HepG2 (cell line): Measurements from ENCODE around the gene LYPLA2. TPM values are rescaled to one million over a fixed set of nuclear protein-coding genes. Genes with fewer than 3 reads are reported as not detected.

Experiments used
- CREM ChIP-seq, 2 experiments: sonication (generic) in 1 of 2; formaldehyde crosslinking in 1 of 2; IDR thresholded peaks; 2 replicates each; pipeline versions ENCODE4 v1.4.0 to v1.6.1; 2016 to 2020; ENCODE audit warnings: antibody characterized with exemption in 1 of 2, mild to moderate bottlenecking in 1 of 2, missing genetic modification reagents in 1 of 2
- FOXC1 ChIP-seq: sonication (generic); formaldehyde crosslinking; IDR thresholded peaks from 2 replicates; pipeline ENCODE4 v1.8.0; 2022; ENCODE audit warnings: mild to moderate bottlenecking, missing genetic modification reagents, borderline replicate concordance
- MAFK ChIP-seq, 2 experiments: IDR thresholded peaks in 1 of 2; conservative IDR thresholded peaks in 1 of 2; 2 replicates each; pipeline ENCODE4 v1.6.1; 2011; ENCODE audit warnings: improper control_type of control experiment in 2 of 2, low read length in 2 of 2
- MBD4 ChIP-seq: IDR thresholded peaks from 2 replicates; pipeline ENCODE4 v1.6.1; 2012; ENCODE audit warnings: low read length, inconsistent platforms, borderline replicate concordance
- POLR2AphosphoS5 ChIP-seq: IDR thresholded peaks from 2 replicates; pipeline ENCODE4 v1.6.1; 2012; ENCODE audit warnings: low read depth, low read length
- SP1 ChIP-seq, 2 experiments: fragments of 450-650 bp in 1 of 2; sonication (generic) in 1 of 2; formaldehyde crosslinking in 1 of 2; IDR thresholded peaks; 2 replicates each; pipeline versions ENCODE4 v1.4.0 to v1.6.1; 2016 to 2020; ENCODE audit warnings: missing genetic modification reagents in 1 of 2
- TGIF2 ChIP-seq: IDR thresholded peaks from 2 replicates; pipeline ENCODE4 v1.6.1; 2016; ENCODE audit warnings: control low read depth, missing compliant biosample characterization
- YEATS4 ChIP-seq: sonication (generic); formaldehyde crosslinking; IDR thresholded peaks from 2 replicates; pipeline ENCODE4 v1.4.0; 2020; ENCODE audit warnings: missing genetic modification reagents, borderline replicate concordance
- ZBTB7A ChIP-seq: sonication (generic); formaldehyde crosslinking; IDR thresholded peaks from 2 replicates; pipeline ENCODE4 v1.8.0; 2022; ENCODE audit warnings: mild to moderate bottlenecking, missing genetic modification reagents
- ZEB1 ChIP-seq: IDR thresholded peaks from 2 replicates; pipeline ENCODE4 v1.6.1; 2012; ENCODE audit warnings: mild to moderate bottlenecking, low read depth, inconsistent platforms; ENCODE audit not compliant: insufficient replicate concordance
- ZFP36 ChIP-seq: fragments of 150-350 bp; IDR thresholded peaks from 2 replicates; pipeline ENCODE4 v1.6.1; 2018; ENCODE audit warnings: borderline replicate concordance, low read length, low read depth; ENCODE audit not compliant: partially characterized antibody
- ZMAT3 ChIP-seq: sonication (generic); formaldehyde crosslinking; conservative IDR thresholded peaks from 2 replicates; pipeline ENCODE4 v1.7.0; 2021; ENCODE audit warnings: missing genetic modification reagents
- ZNF451 ChIP-seq: sonication (generic); formaldehyde crosslinking; IDR thresholded peaks from 2 replicates; pipeline ENCODE4 v1.5.0; 2020; ENCODE audit warnings: mild to moderate bottlenecking, missing genetic modification reagents
- ZNF496 ChIP-seq: sonication (generic); formaldehyde crosslinking; IDR thresholded peaks from 2 replicates; pipeline ENCODE4 v1.8.1; 2023; ENCODE audit warnings: mild to moderate bottlenecking, moderate library complexity, missing genetic modification reagents; ENCODE audit not compliant: insufficient replicate concordance
- ZNF510 ChIP-seq: sonication (generic); formaldehyde crosslinking; IDR thresholded peaks from 2 replicates; pipeline ENCODE4 v1.4.0; 2020; ENCODE audit warnings: low read depth, mild to moderate bottlenecking, missing genetic modification reagents
- ZNF567 ChIP-seq: sonication (generic); formaldehyde crosslinking; IDR thresholded peaks from 2 replicates; pipeline ENCODE4 v1.8.1; 2023; ENCODE audit warnings: mild to moderate bottlenecking, missing genetic modification reagents, borderline replicate concordance
- polyA plus RNA-seq, 8 experiments: library from polyadenylated mRNA; depleted of rRNA in 3 of 8; stranded (reverse) in 7 of 8; unstranded in 1 of 8; fragments of >200 nt; fragmentation: Illumina TruSeq in 4 of 8; extraction: Trizol in 4 of 8; gene quantifications; 2 replicates each; pipeline versions ENCODE4 v1.2.1 to v1.2.3, GENCODE V29; 2011 to 2016; ENCODE audit warnings: low read depth in 4 of 8, missing spikeins in 1 of 8, mixed read lengths in 1 of 8; ENCODE audit not compliant: insufficient read depth in 1 of 8
- total RNA-seq, 5 experiments: library from RNA; depleted of rRNA; stranded (reverse); fragments of >200 nt; fragmentation: Illumina TruSeq; extraction: Trizol; gene quantifications; 2 replicates each; pipeline ENCODE4 v1.2.3, GENCODE V29; 2016; ENCODE audit warnings: low read depth in 1 of 5
- TF ChIP-seq, protein P1 (sequence below): sonication (generic); formaldehyde crosslinking; IDR thresholded peaks from 2 replicates; pipeline ENCODE4 v1.4.0; 2020; ENCODE audit warnings: missing genetic modification reagents
- TF ChIP-seq, protein P2 (sequence below): sonication (generic); formaldehyde crosslinking; IDR thresholded peaks from 2 replicates; pipeline ENCODE4 v1.5.0; 2020; ENCODE audit warnings: missing genetic modification reagents, mild to moderate bottlenecking, borderline replicate concordance
- TF ChIP-seq, protein P3 (sequence below): fragments of 450-650 bp; IDR thresholded peaks from 2 replicates; pipeline ENCODE4 v1.6.1; 2017; ENCODE audit warnings: mild to moderate bottlenecking

The LYPLA2 gene
- total and polyA plus RNA-seq, 2 of the 13 experiments (the other 11 are each of a cell fraction or from before 2014, with no cell fraction given): 72.1 to 73.2 TPM

DNA sequence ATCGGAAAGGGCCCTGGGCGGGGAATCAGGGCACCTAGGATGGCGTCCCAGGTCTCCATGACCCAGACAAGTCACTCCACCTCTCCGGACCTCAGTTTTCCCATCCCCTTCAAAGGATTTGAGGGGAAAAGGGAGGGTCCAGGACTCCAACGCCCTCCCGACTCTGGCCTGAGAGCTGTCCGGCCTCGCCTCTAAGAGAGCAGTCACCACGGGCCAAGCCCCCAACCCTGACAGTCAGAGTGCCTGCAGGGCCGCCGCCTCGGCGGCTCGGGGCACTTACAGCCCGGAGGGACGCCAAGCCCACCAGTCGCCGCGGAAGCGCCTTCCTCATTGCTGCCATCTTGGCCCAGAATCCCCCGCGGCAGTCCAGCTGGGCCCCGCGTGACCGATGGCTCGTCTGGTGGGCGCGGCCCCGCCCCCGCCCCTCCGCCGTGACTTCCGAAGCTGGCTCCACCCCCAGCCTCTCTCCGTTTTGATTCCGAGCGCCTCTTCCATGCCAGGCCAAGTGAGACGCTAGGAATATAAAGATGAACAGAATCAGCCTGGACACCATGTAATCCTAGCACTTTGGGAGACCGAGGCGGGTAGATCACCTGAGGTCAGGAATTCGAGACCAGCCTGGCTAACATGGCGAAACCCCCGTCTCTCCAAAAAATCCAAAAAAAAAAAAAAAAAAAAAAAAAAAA is 34.3 kb downstream of the LYPLA2 start, which contains the start of gene HMGCL (continued):
- TF ChIP-seq YEATS4 (CRISPR knock-in tag) (peak; percentile 88), ZMAT3 (peak; percentile 77; the same call in 1 of the 2 replicates), ZNF510 (CRISPR knock-in tag) (peak; percentile 75; the same call in 1 of the 2 replicates), SP1 (IDR thresholded peaks at IDR 0.05) (no peak), SP1 (CRISPR knock-in tag; IDR thresholded peaks at IDR 0.05) (peak; percentile 77), FOXC1 (CRISPR knock-in tag) (peak; percentile 88; the same call in 1 of the 2 replicates), ZNF496 (no peak), CREM (IDR thresholded peaks at IDR 0.05) (no peak), CREM (CRISPR knock-in tag; IDR thresholded peaks at IDR 0.05) (no peak), ZFP36 (no peak), MAFK (conservative IDR thresholded peaks at IDR 0.05 in 1 of 2, IDR thresholded peaks at IDR 0.05 in 1 of 2; ENCODE audit: low read length in 2 of 2) (no peak), MBD4 (no peak), ZNF567 (CRISPR knock-in tag) (peak; percentile 46; the same call in 1 of the 2 replicates), ZNF451 (peak; percentile 71), POLR2AphosphoS5 (peak; percentile 82), ZBTB7A (CRISPR knock-in tag) (peak; percentile 81; the same call in 1 of the 2 replicates), TGIF2 (CRISPR knock-in tag) (no peak; the same call in 1 of the 2 replicates), ZEB1 (no peak)
- TF ChIP-seq, protein P1, sequence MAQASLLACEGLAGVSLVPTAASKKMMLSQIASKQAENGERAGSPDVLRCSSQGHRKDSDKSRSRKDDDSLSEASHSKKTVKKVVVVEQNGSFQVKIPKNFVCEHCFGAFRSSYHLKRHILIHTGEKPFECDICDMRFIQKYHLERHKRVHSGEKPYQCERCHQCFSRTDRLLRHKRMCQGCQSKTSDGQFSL: 0 out of 2 replicates have a peak, but pooled peaks have one; percentile 59
- TF ChIP-seq, protein P2, sequence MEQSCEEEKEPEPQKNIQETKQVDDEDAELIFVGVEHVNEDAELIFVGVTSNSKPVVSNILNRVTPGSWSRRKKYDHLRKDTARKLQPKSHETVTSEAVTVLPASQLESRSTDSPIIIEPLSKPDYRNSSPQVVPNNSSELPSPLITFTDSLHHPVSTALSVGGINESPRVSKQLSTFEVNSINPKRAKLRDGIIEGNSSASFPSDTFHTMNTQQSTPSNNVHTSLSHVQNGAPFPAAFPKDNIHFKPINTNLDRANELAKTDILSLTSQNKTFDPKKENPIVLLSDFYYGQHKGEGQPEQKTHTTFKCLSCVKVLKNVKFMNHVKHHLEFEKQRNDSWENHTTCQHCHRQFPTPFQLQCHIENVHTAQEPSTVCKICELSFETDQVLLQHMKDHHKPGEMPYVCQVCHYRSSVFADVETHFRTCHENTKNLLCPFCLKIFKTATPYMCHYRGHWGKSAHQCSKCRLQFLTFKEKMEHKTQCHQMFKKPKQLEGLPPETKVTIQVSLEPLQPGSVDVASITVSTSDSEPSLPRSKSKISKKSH (CRISPR knock-in tag): peak; percentile 95; the same call in 1 of the 2 replicates
- TF ChIP-seq, protein P3, sequence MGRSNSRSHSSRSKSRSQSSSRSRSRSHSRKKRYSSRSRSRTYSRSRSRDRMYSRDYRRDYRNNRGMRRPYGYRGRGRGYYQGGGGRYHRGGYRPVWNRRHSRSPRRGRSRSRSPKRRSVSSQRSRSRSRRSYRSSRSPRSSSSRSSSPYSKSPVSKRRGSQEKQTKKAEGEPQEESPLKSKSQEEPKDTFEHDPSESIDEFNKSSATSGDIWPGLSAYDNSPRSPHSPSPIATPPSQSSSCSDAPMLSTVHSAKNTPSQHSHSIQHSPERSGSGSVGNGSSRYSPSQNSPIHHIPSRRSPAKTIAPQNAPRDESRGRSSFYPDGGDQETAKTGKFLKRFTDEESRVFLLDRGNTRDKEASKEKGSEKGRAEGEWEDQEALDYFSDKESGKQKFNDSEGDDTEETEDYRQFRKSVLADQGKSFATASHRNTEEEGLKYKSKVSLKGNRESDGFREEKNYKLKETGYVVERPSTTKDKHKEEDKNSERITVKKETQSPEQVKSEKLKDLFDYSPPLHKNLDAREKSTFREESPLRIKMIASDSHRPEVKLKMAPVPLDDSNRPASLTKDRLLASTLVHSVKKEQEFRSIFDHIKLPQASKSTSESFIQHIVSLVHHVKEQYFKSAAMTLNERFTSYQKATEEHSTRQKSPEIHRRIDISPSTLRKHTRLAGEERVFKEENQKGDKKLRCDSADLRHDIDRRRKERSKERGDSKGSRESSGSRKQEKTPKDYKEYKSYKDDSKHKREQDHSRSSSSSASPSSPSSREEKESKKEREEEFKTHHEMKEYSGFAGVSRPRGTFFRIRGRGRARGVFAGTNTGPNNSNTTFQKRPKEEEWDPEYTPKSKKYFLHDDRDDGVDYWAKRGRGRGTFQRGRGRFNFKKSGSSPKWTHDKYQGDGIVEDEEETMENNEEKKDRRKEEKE: no peak
